GOT3 (cell line): Measurements from ENCODE around the gene RAB31.
"Not testable (repeated sequence)": the region's sequence is repeated elsewhere in the genome, so short reads cannot be mapped to it uniquely, and the experiment has no call there.

Experiments used
- DNase-seq: peaks from one replicate; lab custom pipeline; 2025; ENCODE audit warnings: mixed read lengths; lab: John Stamatoyannopoulos, UW

RAB31 gene

DNA sequence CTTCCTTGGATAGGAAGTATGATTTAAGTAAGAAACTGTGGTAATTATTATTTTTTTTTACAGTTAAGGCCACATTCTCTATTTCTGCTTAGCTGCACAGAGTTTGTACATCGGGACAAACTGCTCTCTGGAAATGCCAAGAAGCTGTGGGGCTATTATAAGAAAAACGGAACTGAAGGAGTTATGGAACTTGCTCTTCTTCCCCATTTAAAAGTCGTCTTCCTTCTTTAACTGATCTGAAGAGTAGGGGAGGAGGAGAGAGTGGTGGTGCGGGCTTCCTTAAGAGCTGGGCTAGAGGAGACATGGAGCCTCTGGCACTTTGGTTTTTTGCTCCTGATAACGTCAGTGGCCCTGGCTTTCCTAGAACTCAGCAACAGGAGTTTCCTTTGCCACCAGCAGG, 54.4 kb downstream of the RAB31 start:
- DNase-seq, result no peak

DNA sequence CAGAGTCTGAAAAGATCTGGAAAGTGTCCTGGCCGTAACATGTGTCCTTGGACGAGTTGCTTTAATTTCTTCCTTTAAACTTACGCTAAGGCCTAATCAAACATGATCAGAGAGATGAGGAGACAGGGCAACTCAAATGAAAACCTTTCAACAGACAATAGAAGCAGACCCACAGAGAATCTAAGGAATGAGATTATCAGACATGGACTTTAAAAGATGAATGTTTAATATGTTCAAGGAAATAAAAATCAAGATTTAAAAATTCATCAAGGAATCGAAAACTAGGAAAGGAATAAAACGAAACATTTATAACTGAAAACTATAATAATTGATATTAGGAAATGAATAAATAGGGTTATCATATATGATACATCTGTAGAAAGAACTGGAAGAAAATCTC, 55.1 kb downstream of the RAB31 start:
- no peak for DNase-seq

DNA sequence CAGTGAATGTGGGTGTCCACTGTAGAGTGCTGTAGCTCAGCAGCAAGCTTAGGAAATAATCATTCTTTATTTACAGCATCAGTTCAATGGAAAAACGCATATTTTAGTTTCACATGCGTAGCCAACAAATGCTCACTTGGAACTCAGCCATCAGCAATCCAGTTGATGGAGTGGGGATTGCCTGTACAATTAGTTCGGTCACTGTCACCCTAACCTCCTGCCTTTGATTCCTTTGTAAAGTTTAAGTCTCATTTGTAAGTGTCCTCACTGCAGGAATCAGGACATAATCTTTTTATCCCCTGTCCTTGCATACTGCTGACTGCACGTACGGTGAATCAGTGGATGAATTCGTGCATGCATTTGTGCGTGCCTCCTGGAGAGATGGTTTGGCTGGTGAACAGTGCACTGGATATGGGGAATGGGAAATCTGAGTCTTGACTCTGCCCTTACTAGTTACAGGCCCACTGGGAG, 55.9 kb downstream of the RAB31 start:
- DNase-seq, result no peak

DNA sequence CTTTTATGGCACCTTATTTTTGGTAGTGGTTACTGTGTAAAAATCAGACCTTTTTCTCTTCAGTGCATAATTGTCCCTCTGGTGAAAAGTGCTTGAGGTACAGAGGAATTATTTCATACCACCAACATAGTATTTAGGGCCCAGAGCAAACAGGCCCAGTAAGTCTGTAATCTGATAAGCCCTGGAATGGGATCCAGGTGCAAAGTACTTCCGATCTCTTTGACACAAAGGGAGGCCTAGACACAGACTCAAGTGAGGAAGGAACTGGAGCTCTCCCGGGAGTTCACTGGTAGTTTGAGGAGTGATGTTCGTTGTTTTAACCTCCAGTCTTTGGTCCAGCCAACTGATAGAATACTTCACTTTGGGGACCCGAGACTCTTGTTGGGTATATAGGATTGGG, 57.4 kb downstream of the RAB31 start:
- DNase-seq, result no peak

DNA sequence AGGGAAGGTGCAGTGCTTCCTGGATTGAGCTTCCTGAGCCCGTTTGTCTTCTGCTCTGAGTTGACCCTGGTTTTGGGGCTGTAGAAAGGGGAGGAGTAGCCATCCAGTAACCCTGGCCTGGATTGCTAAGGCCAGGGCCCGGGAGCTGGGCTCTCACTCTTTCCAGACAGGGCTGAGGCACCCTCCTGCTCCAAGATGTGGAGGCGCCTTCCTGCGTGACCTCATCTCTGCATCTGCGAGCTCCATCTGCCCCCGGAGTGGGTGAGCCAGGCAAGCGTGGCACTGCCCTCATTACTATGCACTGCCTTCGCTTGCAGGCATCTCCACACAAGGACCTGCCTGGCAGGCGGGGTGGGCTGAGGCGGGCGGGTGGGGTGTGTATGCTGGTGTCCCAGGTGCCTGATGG, 58.0 kb downstream of the RAB31 start:
- DNase-seq, result no peak

DNA sequence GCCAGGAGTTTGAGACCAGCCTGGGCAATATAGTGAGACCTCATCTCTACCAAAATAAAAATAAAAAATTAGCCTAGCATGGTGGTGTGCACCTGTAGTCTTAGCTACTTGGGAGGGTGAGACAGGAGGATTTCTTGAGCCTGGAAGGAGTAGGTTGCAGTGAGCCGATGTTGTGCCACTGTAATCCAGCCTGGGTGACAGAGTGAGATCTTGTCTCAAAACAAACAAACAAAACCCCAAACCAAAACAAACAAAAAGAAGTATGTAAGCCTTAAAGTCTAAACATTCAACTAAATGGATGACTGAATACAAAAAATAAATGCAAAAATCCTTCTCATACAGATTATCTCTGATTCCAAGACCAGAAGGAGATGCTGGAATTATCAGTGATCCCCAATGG, 58.6 kb downstream of the RAB31 start:
- DNase-seq, result no peak

DNA sequence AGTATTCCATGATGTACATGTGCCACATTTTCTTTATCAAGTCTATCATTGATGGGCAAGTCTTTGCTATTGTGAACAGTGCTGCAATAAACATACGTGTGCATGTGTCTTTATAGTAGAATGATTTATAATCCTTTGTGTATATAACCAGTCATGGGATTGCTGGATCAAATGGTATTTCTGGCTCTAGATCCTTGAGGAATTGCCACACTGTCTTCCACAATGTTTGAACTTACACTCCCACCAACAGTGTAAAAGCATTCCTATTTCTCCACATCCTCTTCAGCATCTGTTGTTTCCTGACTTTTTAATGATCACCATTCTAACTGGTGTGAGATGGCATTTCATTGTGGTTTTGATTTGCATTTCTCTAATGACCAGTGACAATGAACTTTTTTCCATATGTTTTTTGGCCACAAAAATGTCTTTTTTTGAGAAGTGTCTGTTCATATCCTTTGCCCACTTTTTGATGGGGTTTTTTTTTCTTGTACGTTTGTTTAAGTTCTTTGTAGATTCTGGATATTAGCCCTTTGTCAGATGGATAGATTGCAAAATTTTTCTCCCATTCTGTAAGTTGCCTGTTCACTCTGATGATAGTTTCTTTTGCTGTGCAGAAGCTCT, 60.1 kb downstream of the RAB31 start:
- not testable (repeated sequence) for DNase-seq

DNA sequence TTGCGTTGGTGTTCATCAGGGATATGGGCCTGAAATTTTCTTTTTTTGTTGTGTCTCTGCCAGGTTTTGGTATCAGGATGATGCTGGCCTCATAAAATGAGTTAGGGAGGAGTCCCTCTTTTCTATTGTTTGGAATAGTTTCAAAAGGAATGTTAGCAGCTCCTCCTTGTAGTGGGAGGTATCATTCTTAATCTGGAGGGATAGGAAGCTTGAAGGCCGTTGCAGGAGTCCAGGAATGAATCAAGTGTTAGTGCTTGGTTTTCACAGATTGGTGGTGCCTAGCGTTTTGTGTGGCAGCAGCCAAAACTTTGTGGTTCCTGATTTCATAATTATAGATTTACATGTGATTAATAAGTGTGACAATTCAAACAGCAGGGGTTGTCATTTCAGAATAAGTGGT, 62.0 kb downstream of the RAB31 start:
- not testable (repeated sequence) for DNase-seq

DNA sequence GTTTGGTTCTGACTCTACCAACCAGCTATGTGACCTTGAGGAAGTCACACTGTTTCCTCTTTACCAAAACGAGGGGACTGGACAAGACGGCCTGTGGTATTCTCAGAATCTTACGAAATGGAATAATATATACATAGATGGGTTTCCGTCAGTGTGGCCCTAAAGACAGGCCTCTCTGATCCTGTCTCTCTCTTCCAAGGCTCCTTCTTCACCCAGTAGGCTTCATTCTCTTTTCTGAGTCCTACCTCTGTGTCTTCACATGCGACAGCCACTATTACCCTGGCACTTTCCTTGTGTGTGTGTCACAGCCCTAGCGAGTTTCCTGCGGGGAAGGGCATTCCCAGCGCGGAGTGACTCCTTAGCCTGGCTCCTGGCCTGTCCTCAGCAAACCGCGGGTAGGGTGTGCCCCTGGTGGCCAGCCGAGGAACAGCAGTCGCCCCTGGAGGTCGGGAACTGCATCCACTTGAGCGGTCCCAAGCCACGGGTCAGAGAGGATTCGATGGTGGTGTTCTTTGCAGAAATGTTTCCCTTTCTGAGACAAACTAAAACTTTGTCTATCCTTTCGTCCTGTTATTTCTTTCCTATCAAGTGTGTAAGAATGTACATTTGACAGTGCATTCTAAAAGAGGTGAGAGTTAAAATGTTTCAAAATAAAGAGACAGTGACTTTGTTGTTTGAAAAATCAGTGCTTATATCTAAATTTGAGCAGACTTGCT, 63.3 kb downstream of the RAB31 start:
- DNase-seq, result no peak

DNA sequence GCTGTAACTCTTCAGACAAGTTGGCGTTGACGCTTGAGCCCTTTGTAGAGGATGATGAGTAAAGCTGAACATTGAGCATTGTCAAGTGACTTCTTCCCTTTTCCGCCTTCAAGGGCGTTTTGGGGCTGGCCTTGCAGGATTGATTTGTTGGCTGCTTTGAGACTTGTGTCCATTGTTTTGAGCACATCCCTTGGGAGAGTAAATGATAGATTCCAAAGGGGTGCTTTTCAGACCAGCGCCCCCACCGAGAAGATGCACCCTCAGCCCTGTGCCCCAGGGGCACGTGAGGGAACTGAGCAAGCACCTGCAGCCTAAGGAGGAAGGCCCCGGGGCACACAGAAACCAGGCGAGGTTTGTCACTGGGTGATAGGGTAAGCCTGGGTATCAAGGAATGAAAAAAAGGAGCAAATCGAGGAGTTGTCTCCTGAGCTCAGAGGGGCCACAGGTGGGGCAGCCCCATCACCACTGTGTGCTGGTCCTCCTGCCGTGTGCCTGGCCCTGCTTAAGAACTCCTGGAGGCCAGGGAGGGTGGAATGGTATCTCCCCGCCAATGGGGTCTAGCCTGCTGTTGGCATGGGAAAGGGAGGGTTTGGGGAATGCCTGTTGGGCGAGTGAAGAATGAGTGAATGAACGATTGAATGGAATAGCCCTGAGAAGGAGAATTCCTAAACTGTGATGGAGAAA, 64.0 kb downstream of the RAB31 start:
- no peak for DNase-seq

DNA sequence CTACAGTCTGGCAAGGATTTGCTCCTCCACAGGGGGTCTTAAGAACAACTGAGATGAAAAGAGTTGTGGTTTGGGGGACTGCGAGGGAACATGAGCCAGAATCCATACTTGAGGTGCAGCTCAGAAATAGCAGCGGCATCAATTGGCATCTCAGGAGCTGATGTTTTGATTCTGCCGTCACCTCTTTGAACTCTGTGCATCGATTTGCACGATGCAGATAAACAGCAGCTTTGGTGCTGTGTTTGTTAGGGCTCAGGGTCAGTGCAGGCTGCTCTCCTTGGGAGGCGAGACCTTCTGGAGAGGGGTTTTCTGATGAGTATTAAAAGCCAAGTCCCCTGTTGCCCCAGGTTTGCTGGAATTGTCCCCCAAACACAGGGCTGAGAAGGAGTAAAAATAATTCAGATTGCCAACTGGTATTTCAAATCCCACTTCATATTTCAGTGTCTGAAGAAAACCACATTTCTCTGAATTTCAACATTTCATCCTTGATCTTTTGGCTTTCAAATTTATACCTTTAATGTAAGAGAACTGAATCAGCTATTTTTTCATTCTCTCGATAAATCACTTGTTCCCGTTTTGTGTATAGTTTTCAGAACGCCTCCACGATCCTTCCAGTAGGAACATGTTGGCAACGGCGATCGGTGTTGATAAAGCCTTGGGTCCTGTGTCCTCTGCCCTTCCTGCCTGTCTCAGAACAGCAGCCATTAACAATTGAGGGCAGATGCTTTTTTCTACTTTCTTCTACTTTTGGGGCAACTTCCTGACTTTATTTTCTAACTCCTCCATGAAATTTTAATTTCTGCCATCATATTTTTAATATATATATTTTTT, 65.0 kb downstream of the RAB31 start:
- DNase-seq, result no peak

DNA sequence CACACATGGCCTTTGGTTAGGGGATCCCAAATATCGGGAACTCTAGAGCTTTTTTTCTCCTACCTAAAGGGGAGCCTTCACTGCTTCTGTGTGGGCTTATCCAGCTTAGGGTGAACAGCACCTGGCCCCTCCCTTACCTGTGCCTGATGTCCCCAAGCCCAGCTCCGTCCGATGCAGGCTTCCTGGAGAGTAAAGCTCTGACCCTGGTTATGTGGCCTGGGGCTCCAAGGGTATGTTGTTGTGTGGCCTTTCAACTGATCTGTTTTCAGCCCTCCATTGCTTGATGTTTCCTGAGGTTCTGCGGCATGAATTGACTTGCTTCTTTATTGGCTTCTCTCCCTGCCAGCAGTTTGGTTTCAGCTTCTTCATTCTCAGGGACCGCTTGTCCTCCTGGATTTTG, 66.0 kb downstream of the RAB31 start:
- no peak for DNase-seq

DNA sequence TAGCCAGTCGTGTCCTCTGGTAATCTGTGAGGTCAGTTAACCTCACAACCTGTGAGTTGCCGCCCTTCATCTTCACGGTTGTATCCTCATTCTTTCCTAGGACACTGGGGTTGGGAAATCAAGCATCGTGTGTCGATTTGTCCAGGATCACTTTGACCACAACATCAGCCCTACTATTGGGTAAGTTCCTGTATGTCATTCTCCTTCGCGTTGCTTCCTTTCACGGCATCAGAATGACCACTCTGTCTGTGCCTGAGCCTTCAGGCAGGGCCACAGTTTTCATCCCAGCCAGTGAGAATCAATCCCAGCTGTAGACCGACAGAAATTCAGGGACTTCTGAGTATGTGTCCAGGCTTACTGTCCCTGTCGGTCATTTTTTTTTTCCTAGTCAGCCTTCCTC, 67.1 kb downstream of the RAB31 start:
- DNase-seq, result no peak

DNA sequence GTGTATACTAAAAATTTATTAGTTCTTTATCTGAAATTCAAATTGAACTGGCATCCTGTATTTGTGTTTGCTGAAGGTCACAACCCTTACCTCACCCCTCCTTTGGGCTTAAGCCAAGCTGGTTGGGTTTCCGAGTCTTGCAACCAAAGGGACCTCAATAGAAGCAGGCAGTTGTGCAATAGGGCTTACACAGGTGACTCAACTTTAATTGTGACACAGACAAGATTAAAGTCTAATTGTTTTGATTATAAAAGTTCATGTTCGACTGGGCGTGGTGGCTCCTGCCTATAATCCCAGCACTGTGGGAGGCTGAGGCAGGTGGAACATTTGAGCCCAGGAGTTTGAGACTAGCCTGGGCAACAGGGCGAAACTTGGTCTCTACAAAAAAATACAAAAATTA, 71.5 kb downstream of the RAB31 start:
- DNase-seq, result no peak

DNA sequence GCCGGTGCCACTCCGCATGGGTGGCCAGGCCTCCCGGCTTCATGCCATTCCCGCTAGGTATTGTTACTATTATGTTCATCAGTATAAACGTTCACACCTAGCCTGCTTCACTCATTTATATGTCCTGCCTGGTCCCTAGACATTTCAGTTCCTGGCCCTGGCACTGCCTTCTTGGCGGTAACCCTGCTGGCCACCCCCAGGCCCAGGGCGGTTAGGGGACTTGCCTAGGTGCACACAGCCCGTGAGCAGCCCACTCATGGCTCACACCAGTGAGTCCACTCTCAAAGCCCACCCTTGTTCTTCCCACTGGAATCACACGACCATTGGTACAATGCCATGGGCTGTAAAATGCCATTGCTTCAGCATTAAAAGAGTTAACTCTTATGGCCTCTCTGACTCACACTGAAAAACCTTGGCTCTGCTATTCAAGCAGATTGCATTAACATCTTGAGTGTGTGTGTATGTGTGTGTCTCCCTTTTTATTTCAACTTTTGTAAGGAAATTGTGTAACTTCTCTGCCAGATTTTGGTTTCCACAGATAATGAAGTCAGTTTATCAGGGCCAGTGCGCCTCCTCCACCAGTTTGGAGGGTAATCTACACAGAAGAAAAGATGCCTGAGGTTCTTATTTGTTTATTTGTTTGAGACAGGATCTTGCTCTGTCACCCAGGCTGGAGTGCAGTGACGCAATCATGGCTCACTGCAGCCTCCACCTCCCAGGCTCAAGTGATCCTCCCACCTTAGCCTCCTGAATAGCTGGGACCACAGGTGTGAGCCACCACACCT, 74.2 kb downstream of the RAB31 start:
- DNase-seq, result no peak

DNA sequence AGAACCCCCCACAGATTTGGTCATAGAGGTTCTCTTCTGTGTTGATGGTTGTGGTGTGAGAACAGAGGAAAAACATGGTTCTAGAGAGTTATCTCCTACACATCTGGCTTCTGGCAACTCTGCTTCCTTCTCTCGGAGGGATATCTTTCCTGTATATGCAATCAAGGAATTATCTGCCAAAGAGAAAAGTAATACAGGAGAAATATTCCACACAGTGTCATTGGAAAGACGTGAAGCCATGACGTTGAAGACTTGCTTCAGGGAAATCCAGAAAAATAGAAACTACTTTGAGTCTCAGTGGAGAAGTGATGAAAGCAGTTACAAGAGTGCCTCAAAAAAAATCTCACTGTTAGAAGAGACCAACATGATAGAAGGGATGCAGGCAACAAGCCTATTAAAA, 78.5 kb downstream of the RAB31 start:
- no peak for DNase-seq

DNA sequence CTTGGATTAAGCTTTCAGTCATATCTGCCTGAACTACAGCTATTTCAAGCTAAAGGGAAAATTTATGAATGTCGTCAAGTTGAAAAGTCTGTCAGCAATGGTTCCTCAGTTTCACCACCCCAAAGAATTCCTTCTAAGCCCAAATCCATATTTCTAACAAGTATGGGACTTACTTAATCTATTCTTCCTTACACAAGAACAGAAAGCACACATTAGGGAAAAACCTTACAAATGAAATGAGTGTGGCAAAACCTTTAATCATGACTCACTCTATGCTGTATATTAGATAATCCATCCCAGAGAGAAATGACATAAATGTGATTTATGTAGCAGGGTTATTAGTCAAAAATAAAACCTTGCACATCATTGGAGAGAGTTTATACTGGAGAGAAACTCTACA, 78.9 kb downstream of the RAB31 start:
- DNase-seq, result no peak

DNA sequence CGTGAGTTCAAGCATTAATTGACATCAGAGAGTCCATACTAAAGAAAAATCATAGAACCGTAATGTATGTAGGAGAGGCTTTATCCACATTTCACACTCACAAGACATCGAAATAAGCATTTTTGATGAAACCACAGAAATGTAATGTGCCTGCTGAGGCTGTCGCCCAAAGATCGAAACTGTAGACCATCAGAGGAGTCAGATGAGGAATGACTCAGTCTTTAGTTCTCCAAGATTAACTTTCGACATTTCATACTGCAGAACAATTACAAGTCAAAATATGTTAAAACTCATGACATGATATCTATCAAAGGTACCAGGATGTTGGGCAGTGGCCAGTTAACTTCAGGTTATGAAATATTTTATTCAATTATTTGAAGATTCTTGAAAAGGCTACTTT, 79.6 kb downstream of the RAB31 start:
- no peak for DNase-seq

DNA sequence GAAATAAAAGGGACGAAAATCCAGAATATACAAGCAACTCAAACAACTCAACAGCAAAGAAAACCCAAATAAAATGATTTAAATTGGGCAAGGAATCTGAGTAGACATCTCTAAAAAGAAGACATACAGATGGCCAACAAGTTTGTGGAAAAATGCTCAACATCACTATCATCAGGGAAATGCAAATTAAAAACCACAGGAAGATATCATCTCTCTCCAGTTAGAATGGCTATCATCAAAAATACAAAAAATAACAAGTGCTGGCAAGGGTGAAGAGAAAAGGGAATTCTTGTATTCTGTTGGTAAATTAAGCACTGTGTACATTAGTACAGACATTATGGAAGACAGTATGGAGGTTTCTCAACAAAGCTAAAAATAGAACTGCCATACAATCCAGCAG, 80.0 kb downstream of the RAB31 start:
- no peak for DNase-seq

DNA sequence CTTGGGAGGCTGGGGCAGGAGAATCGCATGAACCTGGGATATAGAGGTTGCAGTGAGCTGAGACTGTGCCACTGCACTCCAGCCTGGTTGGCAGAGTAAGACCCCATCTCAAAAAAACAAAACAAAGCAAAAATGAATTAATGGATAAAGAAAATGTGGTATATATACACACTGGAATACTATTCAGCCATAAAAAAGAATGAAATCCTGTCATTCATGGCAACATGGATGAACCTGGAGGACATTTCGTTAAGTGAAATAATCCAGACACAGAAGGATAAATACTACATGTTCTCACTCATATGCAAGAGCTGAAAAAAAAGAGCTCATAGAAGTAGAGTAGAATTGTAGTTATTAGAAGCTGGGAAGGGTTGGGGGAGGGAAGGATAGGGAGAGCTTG, 80.8 kb downstream of the RAB31 start:
- DNase-seq, result no peak

DNA sequence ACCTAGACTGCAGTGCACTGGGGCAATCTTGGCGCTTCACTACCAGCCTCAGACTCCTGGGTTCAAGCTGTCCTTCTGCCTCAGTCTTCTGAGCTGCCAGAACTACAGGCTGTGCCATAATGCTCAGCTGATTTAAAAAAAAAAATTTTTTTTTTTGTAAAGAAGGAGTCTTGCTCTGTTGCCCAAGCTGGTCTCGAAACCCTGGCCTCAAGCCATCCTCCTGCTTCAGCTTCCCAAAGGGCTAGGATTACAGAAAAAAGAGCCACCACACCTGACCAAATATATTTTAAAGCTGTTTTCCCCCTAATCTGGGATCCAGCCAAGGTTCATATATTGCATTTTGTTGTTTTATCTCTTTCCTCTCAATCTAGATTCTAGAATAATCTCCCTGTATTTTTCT, 82.2 kb downstream of the RAB31 start:
- DNase-seq, result no peak

DNA sequence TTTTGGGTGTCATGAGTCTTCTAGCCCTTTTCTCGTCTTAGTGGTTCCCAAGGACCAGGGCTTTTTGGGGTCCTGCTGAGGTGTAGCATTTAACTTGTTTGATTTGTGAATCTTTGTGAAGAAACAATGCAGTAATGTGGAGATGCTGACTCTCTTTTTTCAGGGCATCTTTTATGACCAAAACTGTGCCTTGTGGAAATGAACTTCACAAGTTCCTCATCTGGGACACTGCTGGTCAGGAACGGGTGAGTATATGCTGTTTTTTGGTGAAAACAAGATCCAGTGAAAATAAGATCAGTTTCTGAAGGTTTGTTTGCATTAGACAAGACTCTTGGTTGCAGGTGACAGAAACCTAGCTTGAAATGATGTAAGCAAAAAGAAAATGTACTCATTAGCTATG, 83.9 kb downstream of the RAB31 start:
- no peak for DNase-seq
